ENCODE results near the gene NOTUM. TPM values are rescaled to one million over a fixed set of nuclear protein-coding genes. Genes with fewer than 3 reads are reported as not detected.

NOTUM gene
- polyA plus RNA-seq, 2 of the 4 experiments (the other 2 are of a cell fraction): 0.06 to 0.92 TPM

- TF ChIP-seq FOXS1 (CRISPR knock-in tag; IDR thresholded peaks at IDR 0.05): no peak
- TF ChIP-seq MAX (IDR thresholded peaks at IDR 0.05): peak; percentile 68
- TF ChIP-seq JUN (IDR thresholded peaks at IDR 0.05): peak; percentile 53 to 87; a peak in 4 of 5 replicates
- peak; percentile 62; the same call in 1 of the 2 replicates for TF ChIP-seq TFCP2L1 (CRISPR knock-in tag; IDR thresholded peaks at IDR 0.05)
- TF ChIP-seq CTCF (IDR thresholded peaks at IDR 0.05): peak; percentile 74
- TF ChIP-seq HOXA7 (CRISPR knock-in tag; IDR thresholded peaks at IDR 0.05): no peak
- TF ChIP-seq RAD21 (conservative IDR thresholded peaks at IDR 0.05 in 1 of 2, IDR thresholded peaks at IDR 0.05 in 1 of 2): peak in 1 of 2 experiments; percentile 54; a peak in 3 of 5 replicates
Measured at GRCh38 chr17:81927653-81928543, 33.1 kb downstream of the NOTUM start, which contains the start of gene MAFG (continued).

- POLR2A ChIA-PET: interaction anchor here (0.8 to 1.5 kb wide), 6 partner anchors 9 to 103 kb away, joined by 3 to 6 read pairs (median 4); partner anchors contain the start of genes CENPX and LRRC45
- TF ChIP-seq SMC3 (IDR thresholded peaks at IDR 0.05) (no peak), HEYL (CRISPR knock-in tag; IDR thresholded peaks at IDR 0.05) (no peak), USF2 (IDR thresholded peaks at IDR 0.05) (no peak), CBX8 (IDR thresholded peaks at IDR 0.05) (no peak), RCOR1 (IDR thresholded peaks at IDR 0.05; ENCODE audit: low read depth, low read length) (no peak), CTCF (IDR thresholded peaks at IDR 0.05) (no peak), CEBPB (IDR thresholded peaks at IDR 0.05) (no peak)
- H3K9me3 ChIP-seq: no peaks in the 10 kb centered on the region
- H3K4me1 ChIP-seq: peaks cover 43% of the 10 kb centered on the region
- no CpG with 5 or more reads among the region's 78 CpGs for WGBS (ENCODE audit: missing lambda C conversion rate)
- DNase-seq (ENCODE audit: low read depth in 1 of 2, low spot score in 1 of 2) (no peak), FAIRE-seq (no peak), ATAC-seq (no peak)
- peak overlapping the region; percentile 96 for H3K4me2 ChIP-seq
- CTCF ChIA-PET: interaction anchor here (0.5 to 12.8 kb wide), 22 partner anchors 10 to 628 kb away, joined by 3 to 99 read pairs (median 7); partner anchors contain the start of genes ALYREF, CENPX, LRRC45 and NOTUM
- peak overlapping the region; percentile 96 to 98 for H3K27ac ChIP-seq
- peak overlapping the region; percentile 90 for H3K4me3 ChIP-seq
Measured at GRCh38 chr17:81927152-81927652, 33.8 kb downstream of the NOTUM start.

GRCh38 chr17:81926451-81927151 is 34.4 kb downstream of the NOTUM start:
- ATAC-seq: peak; percentile 16 to 63
- ChIA-PET POLR2A (interaction anchor here (1.0 to 1.5 kb wide), 3 partner anchors 10 to 11 kb away, joined by 3 to 6 read pairs (median 3); partner anchors contain the start of gene PYCR1), CTCF (interaction anchor here (0.6 to 12.8 kb wide), 12 partner anchors 13 to 1992 kb away, joined by 3 to 99 read pairs (median 6); partner anchors contain the start of genes CENPX, LRRC45, NOTUM and NPB)
- peak overlapping the region; percentile 90 for H3K4me3 ChIP-seq
- peak; percentile 39 for FAIRE-seq
- H3K4me1 ChIP-seq: peaks cover 49% of the 10 kb centered on the region
- 1% methylated on average over 24 of the region's 46 CpGs for WGBS (ENCODE audit: missing lambda C conversion rate)
- DNase-seq (ENCODE audit: low read depth in 1 of 2, low spot score in 1 of 2): peak; percentile 92 to 95
- H3K4me2 ChIP-seq: peak overlapping the region; percentile 96
- H3K9me3 ChIP-seq: no peaks in the 10 kb centered on the region
- peak overlapping the region; percentile 96 to 98 for H3K27ac ChIP-seq
- TF ChIP-seq TFCP2L1 (CRISPR knock-in tag; IDR thresholded peaks at IDR 0.05) (0 out of 2 replicates have a peak, but pooled peaks have one; percentile 50), HOXA7 (CRISPR knock-in tag; IDR thresholded peaks at IDR 0.05) (0 out of 2 replicates have a peak, but pooled peaks have one; percentile 24), EHF (CRISPR knock-in tag; IDR thresholded peaks at IDR 0.05) (no peak), ATOH8 (CRISPR knock-in tag; IDR thresholded peaks at IDR 0.05; ENCODE audit: low read depth) (0 out of 2 replicates have a peak, but pooled peaks have one; percentile 11), TP53 (CRISPR knock-in tag; IDR thresholded peaks at IDR 0.05) (0 out of 2 replicates have a peak, but pooled peaks have one; percentile 1), ZFP36 (IDR thresholded peaks at IDR 0.05; ENCODE audit: borderline replicate concordance, partially characterized antibody) (no peak), POLR2AphosphoS2 (conservative IDR thresholded peaks at IDR 0.05; ENCODE audit: low read length) (peak; percentile 83), FOSL2 (IDR thresholded peaks at IDR 0.05) (no peak), FOSL2 (CRISPR knock-in tag; IDR thresholded peaks at IDR 0.05) (peak; percentile 88), MAX (IDR thresholded peaks at IDR 0.05) (peak; percentile 30), PHF8 (IDR thresholded peaks at IDR 0.05; ENCODE audit: borderline replicate concordance, low read depth) (peak; percentile 36), HEYL (CRISPR knock-in tag; IDR thresholded peaks at IDR 0.05) (no peak), KDM5A (IDR thresholded peaks at IDR 0.05) (no peak), MAFK (IDR thresholded peaks at IDR 0.05; ENCODE audit: partially characterized antibody) (peak; percentile 98), NFE2L2 (conservative IDR thresholded peaks at IDR 0.05; ENCODE audit: low read length) (peak; percentile 82), GATA3 (IDR thresholded peaks at IDR 0.05; ENCODE audit: borderline replicate concordance) (peak; percentile 43; the same call in 1 of the 2 replicates)
